COLO668 (cell line): ENCODE results near the gene RPLP1.

Experiments
- DNase-seq: peaks from one replicate; lab custom pipeline; 2025; ENCODE audit not compliant: unreplicated experiment; lab: John Stamatoyannopoulos, UW

RPLP1 gene

GRCh38 chr15:69496001-69496400 is 43.4 kb downstream of the RPLP1 start:
- no peak for DNase-seq

GRCh38 chr15:69497076-69497475 is 44.5 kb downstream of the RPLP1 start:
- DNase-seq = no peak

- DNase-seq = no peak
Observed at GRCh38 chr15:69497667-69498066, 45.0 kb downstream of the RPLP1 start.

- no peak for DNase-seq
Observed at GRCh38 chr15:69498282-69498681, 45.7 kb downstream of the RPLP1 start.

GRCh38 chr15:69498987-69499386 is 46.4 kb downstream of the RPLP1 start:
- DNase-seq = no peak

- DNase-seq = no peak
Observed at GRCh38 chr15:69499521-69500211, 47.0 kb downstream of the RPLP1 start.

- no peak for DNase-seq
Observed at GRCh38 chr15:69500339-69500738, 47.7 kb downstream of the RPLP1 start.

- no peak for DNase-seq
Observed at GRCh38 chr15:69501456-69501855, 48.8 kb downstream of the RPLP1 start.

GRCh38 chr15:69502470-69503045 is 49.9 kb downstream of the RPLP1 start:
- DNase-seq = no peak

GRCh38 chr15:69504352-69505040 is 51.9 kb downstream of the RPLP1 start:
- DNase-seq = no peak
